ENCODE measurements around the gene PLK4. TPM values are rescaled to one million over a fixed set of nuclear protein-coding genes. Genes with fewer than 3 reads are reported as not detected.

Gene PLK4
- total RNA-seq, 1 experiment from 2014 or later = 21.4 TPM

- no TSS peak for BruUV-seq (replicated peaks)
- TF ChIP-seq SIN3A (IDR thresholded peaks at IDR 0.05; ENCODE audit: borderline replicate concordance, insufficient read depth, low read depth, low read length) (no peak), TCF7L2 (IDR thresholded peaks at IDR 0.05; ENCODE audit: low read depth, low read length) (no peak), POLR2AphosphoS5 (IDR thresholded peaks at IDR 0.05; ENCODE audit: low read depth, low read length) (no peak), REST (IDR thresholded peaks at IDR 0.05; ENCODE audit: insufficient read depth in 1 of 2, low read depth in 2 of 2, low read length in 1 of 2) (no peak), CTCF (IDR thresholded peaks at IDR 0.05) (no peak)
- H3K27me3 ChIP-seq (ENCODE audit: control insufficient read depth, insufficient read depth, low read length) = no peaks in the 10 kb centered on the region
- in situ Hi-C loops (cut with HindIII; ENCODE audit: low pct_unique_long_range_greater_than_20kb, low sequenced_read_pairs) = no loop called here
- POLR2A ChIA-PET = interaction anchor here (0.6 kb wide), 1 partner anchor 35 kb away, joined by 3 read pairs; the partner anchor contains the start of gene PLK4
- H3K4me1 ChIP-seq (ENCODE audit: control insufficient read depth, insufficient read depth, low read length) = no peaks in the 10 kb centered on the region
- no peak overlapping the region for H3K4me3 ChIP-seq (ENCODE audit: low read depth in 2 of 2, low read length in 2 of 2)
- H3K36me3 ChIP-seq (ENCODE audit: control insufficient read depth, insufficient read depth, low read length) = no peaks in the 10 kb centered on the region
- CTCF ChIA-PET = no interaction called here
- no peak overlapping the region for H3K27ac ChIP-seq (ENCODE audit: low read length)
- DNase-seq (ENCODE audit: low read depth, low spot score) = no peak
- no peak for ATAC-seq
- intact Hi-C loops (cut with micrococcal nuclease; ENCODE audit: unreplicated experiment) = no loop called here
- no peaks in the 10 kb centered on the region for H3K9me3 ChIP-seq (ENCODE audit: control insufficient read depth, insufficient read depth, low read depth, low read length)
Observed at GRCh38 chr4:127846061-127846460, 34.6 kb upstream of the PLK4 start.

- no peaks in the 10 kb centered on the region for H3K36me3 ChIP-seq (ENCODE audit: control insufficient read depth, insufficient read depth, low read length)
- no peak overlapping the region for H3K4me3 ChIP-seq (ENCODE audit: low read depth in 2 of 2, low read length in 2 of 2)
- no TSS peak for BruUV-seq (replicated peaks)
- H3K27ac ChIP-seq (ENCODE audit: low read length) = no peak overlapping the region
- TF ChIP-seq SIN3A (IDR thresholded peaks at IDR 0.05; ENCODE audit: borderline replicate concordance, insufficient read depth, low read depth, low read length) (no peak), POLR2AphosphoS5 (IDR thresholded peaks at IDR 0.05; ENCODE audit: low read depth, low read length) (no peak), REST (IDR thresholded peaks at IDR 0.05; ENCODE audit: insufficient read depth in 1 of 2, low read depth in 2 of 2, low read length in 1 of 2) (no peak), CTCF (IDR thresholded peaks at IDR 0.05) (no peak), TCF7L2 (IDR thresholded peaks at IDR 0.05; ENCODE audit: low read depth, low read length) (no peak)
- intact Hi-C loops (cut with micrococcal nuclease; ENCODE audit: unreplicated experiment) (no loop called here), in situ Hi-C loops (cut with HindIII; ENCODE audit: low pct_unique_long_range_greater_than_20kb, low sequenced_read_pairs) (no loop called here)
- DNase-seq (ENCODE audit: low read depth, low spot score) (no peak), ATAC-seq (no peak)
- H3K9me3 ChIP-seq (ENCODE audit: control insufficient read depth, insufficient read depth, low read depth, low read length) = no peaks in the 10 kb centered on the region
- ChIA-PET POLR2A (interaction anchor here (0.7 kb wide), 1 partner anchor 29 kb away, joined by 3 read pairs; no protein-coding TSS in a partner anchor), CTCF (no interaction called here)
- H3K4me1 ChIP-seq (ENCODE audit: control insufficient read depth, insufficient read depth, low read length) = no peaks in the 10 kb centered on the region
- H3K27me3 ChIP-seq (ENCODE audit: control insufficient read depth, insufficient read depth, low read length) = no peaks in the 10 kb centered on the region
Observed at GRCh38 chr4:127846765-127847164, 33.9 kb upstream of the PLK4 start.
